ENCODE results near the gene RNASEH2B.

The RNASEH2B gene

GRCh38 chr13:50955241-50955640, 45.6 kb downstream of the RNASEH2B start:
- no peaks in the 10 kb centered on the region for H3K27me3 Mint-ChIP-seq
- H3K36me3 Mint-ChIP-seq (ENCODE audit: insufficient read depth): peaks cover 32% of the 10 kb centered on the region
- H3K4me1 Mint-ChIP-seq: peaks cover 10% of the 10 kb centered on the region
- DNase-seq (ENCODE audit: low spot score in 2 of 2) (no peak), ATAC-seq (replicated peaks; ENCODE audit: extremely low read depth, poor library complexity, severe bottlenecking) (no peak)
- H3K9me3 Mint-ChIP-seq: no peaks in the 10 kb centered on the region
- H3K4me3 Mint-ChIP-seq: no peak overlapping the region
- H3K27ac Mint-ChIP-seq (ENCODE audit: low read depth): no peak overlapping the region

GRCh38 chr13:50955798-50956197, 46.2 kb downstream of the RNASEH2B start:
- H3K9me3 Mint-ChIP-seq: no peaks in the 10 kb centered on the region
- DNase-seq (ENCODE audit: low spot score in 2 of 2) (no peak), ATAC-seq (replicated peaks; ENCODE audit: extremely low read depth, poor library complexity, severe bottlenecking) (no peak)
- peaks cover 27% of the 10 kb centered on the region for H3K36me3 Mint-ChIP-seq (ENCODE audit: insufficient read depth)
- no peak overlapping the region for H3K4me3 Mint-ChIP-seq
- H3K4me1 Mint-ChIP-seq: peaks cover 10% of the 10 kb centered on the region
- H3K27me3 Mint-ChIP-seq: no peaks in the 10 kb centered on the region
- peak overlapping the region; percentile 38 for H3K27ac Mint-ChIP-seq (ENCODE audit: low read depth)

GRCh38 chr13:50957620-50958019, 48.0 kb downstream of the RNASEH2B start:
- Mint-ChIP-seq H3K4me1 (peaks cover 10% of the 10 kb centered on the region), H3K27me3 (no peaks in the 10 kb centered on the region), H3K9me3 (no peaks in the 10 kb centered on the region), H3K4me3 (no peak overlapping the region), H3K27ac (ENCODE audit: low read depth) (peak overlapping the region; percentile 36), H3K36me3 (ENCODE audit: insufficient read depth) (peaks cover 24% of the 10 kb centered on the region)
- DNase-seq (ENCODE audit: low spot score in 2 of 2): no peak
- ATAC-seq (replicated peaks; ENCODE audit: extremely low read depth, poor library complexity, severe bottlenecking): no peak

GRCh38 chr13:50969691-50970090, 60.1 kb downstream of the RNASEH2B start:
- no peak overlapping the region for H3K4me3 Mint-ChIP-seq
- DNase-seq (ENCODE audit: low spot score in 2 of 2): no peak
- H3K9me3 Mint-ChIP-seq: no peaks in the 10 kb centered on the region
- H3K4me1 Mint-ChIP-seq: peaks cover under 1% of the 10 kb centered on the region
- no peaks in the 10 kb centered on the region for H3K27me3 Mint-ChIP-seq
- H3K36me3 Mint-ChIP-seq (ENCODE audit: insufficient read depth): peaks cover 29% of the 10 kb centered on the region
- no peak overlapping the region for H3K27ac Mint-ChIP-seq (ENCODE audit: low read depth)
- ATAC-seq (replicated peaks; ENCODE audit: extremely low read depth, poor library complexity, severe bottlenecking): no peak

GRCh38 chr13:50970956-50971355, 61.4 kb downstream of the RNASEH2B start:
- no peak overlapping the region for H3K27ac Mint-ChIP-seq (ENCODE audit: low read depth)
- H3K27me3 Mint-ChIP-seq: no peaks in the 10 kb centered on the region
- peaks cover 30% of the 10 kb centered on the region for H3K36me3 Mint-ChIP-seq (ENCODE audit: insufficient read depth)
- H3K9me3 Mint-ChIP-seq: no peaks in the 10 kb centered on the region
- peaks cover 7% of the 10 kb centered on the region for H3K4me1 Mint-ChIP-seq
- no peak for DNase-seq (ENCODE audit: low spot score in 2 of 2)
- no peak overlapping the region for H3K4me3 Mint-ChIP-seq
- ATAC-seq (replicated peaks; ENCODE audit: extremely low read depth, poor library complexity, severe bottlenecking): no peak

GRCh38 chr13:50974268-50974667, 64.7 kb downstream of the RNASEH2B start:
- H3K9me3 Mint-ChIP-seq: no peaks in the 10 kb centered on the region
- H3K27ac Mint-ChIP-seq (ENCODE audit: low read depth): no peak overlapping the region
- H3K27me3 Mint-ChIP-seq: no peaks in the 10 kb centered on the region
- H3K4me1 Mint-ChIP-seq: peaks cover 7% of the 10 kb centered on the region
- ATAC-seq (replicated peaks; ENCODE audit: extremely low read depth, poor library complexity, severe bottlenecking) (no peak), DNase-seq (ENCODE audit: low spot score in 2 of 2) (no peak)
- no peak overlapping the region for H3K4me3 Mint-ChIP-seq
- H3K36me3 Mint-ChIP-seq (ENCODE audit: insufficient read depth): peaks cover 26% of the 10 kb centered on the region

- ATAC-seq (replicated peaks; ENCODE audit: extremely low read depth, poor library complexity, severe bottlenecking) (no peak), DNase-seq (ENCODE audit: low spot score in 2 of 2) (no peak)
- Mint-ChIP-seq H3K9me3 (no peaks in the 10 kb centered on the region), H3K4me1 (peaks cover 7% of the 10 kb centered on the region), H3K36me3 (ENCODE audit: insufficient read depth) (peaks cover 13% of the 10 kb centered on the region), H3K27ac (ENCODE audit: low read depth) (no peak overlapping the region), H3K4me3 (no peak overlapping the region), H3K27me3 (no peaks in the 10 kb centered on the region)
Observed at GRCh38 chr13:50979187-50979586, 69.6 kb downstream of the RNASEH2B start.

- peak overlapping the region; percentile 64 for H3K4me3 Mint-ChIP-seq
- peaks cover 5% of the 10 kb centered on the region for H3K36me3 Mint-ChIP-seq (ENCODE audit: insufficient read depth)
- H3K9me3 Mint-ChIP-seq: no peaks in the 10 kb centered on the region
- H3K27ac Mint-ChIP-seq (ENCODE audit: low read depth): no peak overlapping the region
- DNase-seq (ENCODE audit: low spot score in 2 of 2) (no peak), ATAC-seq (replicated peaks; ENCODE audit: extremely low read depth, poor library complexity, severe bottlenecking) (no peak)
- no peaks in the 10 kb centered on the region for H3K4me1 Mint-ChIP-seq
- no peaks in the 10 kb centered on the region for H3K27me3 Mint-ChIP-seq
Observed at GRCh38 chr13:50981686-50982085, 72.1 kb downstream of the RNASEH2B start.

- Mint-ChIP-seq H3K9me3 (peaks cover 6% of the 10 kb centered on the region), H3K27ac (ENCODE audit: low read depth) (no peak overlapping the region), H3K4me1 (peaks cover 30% of the 10 kb centered on the region), H3K4me3 (no peak overlapping the region), H3K36me3 (ENCODE audit: insufficient read depth) (peaks cover 2% of the 10 kb centered on the region), H3K27me3 (no peaks in the 10 kb centered on the region)
- DNase-seq (ENCODE audit: low spot score in 2 of 2) (no peak), ATAC-seq (replicated peaks; ENCODE audit: extremely low read depth, poor library complexity, severe bottlenecking) (no peak)
Observed at GRCh38 chr13:50989476-50989875, 79.9 kb downstream of the RNASEH2B start.

GRCh38 chr13:50990065-50990817, 80.7 kb downstream of the RNASEH2B start:
- Mint-ChIP-seq H3K4me1 (peaks cover 30% of the 10 kb centered on the region), H3K4me3 (no peak overlapping the region)
- no peak for ATAC-seq (replicated peaks; ENCODE audit: extremely low read depth, poor library complexity, severe bottlenecking)

GRCh38 chr13:50990818-50991506, 81.4 kb downstream of the RNASEH2B start:
- DNase-seq (ENCODE audit: low spot score in 2 of 2): no peak
- H3K36me3 Mint-ChIP-seq (ENCODE audit: insufficient read depth): peaks cover 2% of the 10 kb centered on the region
- H3K4me1 Mint-ChIP-seq: peaks cover 30% of the 10 kb centered on the region
- ATAC-seq (replicated peaks; ENCODE audit: extremely low read depth, poor library complexity, severe bottlenecking): no peak
- H3K27ac Mint-ChIP-seq (ENCODE audit: low read depth): no peak overlapping the region
- peaks cover 6% of the 10 kb centered on the region for H3K9me3 Mint-ChIP-seq
- no peaks in the 10 kb centered on the region for H3K27me3 Mint-ChIP-seq
- no peak overlapping the region for H3K4me3 Mint-ChIP-seq

More at GRCh38 chr13:50990065-50990817, 80.7 kb downstream of the RNASEH2B start:
- DNase-seq (ENCODE audit: low spot score in 2 of 2): no peak
- peaks cover 6% of the 10 kb centered on the region for H3K9me3 Mint-ChIP-seq
- no peaks in the 10 kb centered on the region for H3K27me3 Mint-ChIP-seq
- no peak overlapping the region for H3K27ac Mint-ChIP-seq (ENCODE audit: low read depth)
- H3K36me3 Mint-ChIP-seq (ENCODE audit: insufficient read depth): peaks cover 2% of the 10 kb centered on the region

- no peak for DNase-seq (ENCODE audit: low spot score in 2 of 2)
- H3K27me3 Mint-ChIP-seq: no peaks in the 10 kb centered on the region
- H3K27ac Mint-ChIP-seq (ENCODE audit: low read depth): peak overlapping the region; percentile 30
- H3K4me1 Mint-ChIP-seq: peaks cover 30% of the 10 kb centered on the region
- H3K9me3 Mint-ChIP-seq: peaks cover 6% of the 10 kb centered on the region
- ATAC-seq (replicated peaks; ENCODE audit: extremely low read depth, poor library complexity, severe bottlenecking): peak; percentile 65
- peaks cover 2% of the 10 kb centered on the region for H3K36me3 Mint-ChIP-seq (ENCODE audit: insufficient read depth)
- H3K4me3 Mint-ChIP-seq: peak overlapping the region; percentile 30
Observed at GRCh38 chr13:50991579-50992521, 82.3 kb downstream of the RNASEH2B start.

Measured in central memory CD8-positive, alpha-beta T cell (primary cell).